Dendritic cell treated with granulocyte-macrophage colony-stimulating factor and Interleukin-4, amounts not matched to agents 40 ng/mL and 50 ng/mL, for 4 days (primary cell): ENCODE data around the gene CUTC.

Experiments used
- H3K27ac Mint-ChIP-seq: one replicate; pipeline ENCODE4 v1.8.0; 2022; ENCODE audit warnings: mild to moderate bottlenecking, mixed read lengths
- H3K27me3 Mint-ChIP-seq: one replicate; pipeline ENCODE4 v1.8.0; 2022; ENCODE audit warnings: mild to moderate bottlenecking, mixed read lengths
- H3K36me3 Mint-ChIP-seq: one replicate; pipeline ENCODE4 v1.8.0; 2022; ENCODE audit warnings: low read depth, mixed read lengths
- H3K4me1 Mint-ChIP-seq: one replicate; pipeline ENCODE4 v1.8.0; 2022; ENCODE audit warnings: low read depth, mixed read lengths
- H3K4me3 Mint-ChIP-seq: one replicate; pipeline ENCODE4 v1.8.0; 2022; ENCODE audit warnings: mild to moderate bottlenecking, moderate library complexity, mixed read lengths
- H3K9me3 Mint-ChIP-seq: one replicate; pipeline ENCODE4 v1.8.0; 2022; ENCODE audit warnings: mixed read lengths
- intact Hi-C: fragments of 100-400 bp; cut with micrococcal nuclease; formaldehyde crosslinking; loops from one replicate; pipeline ENCODE4 v1.15.0; 2022

CUTC gene

GRCh38 chr10:99799613-99800012 is 67.6 kb downstream of the CUTC start:
- Mint-ChIP-seq H3K9me3 (no peaks in the 10 kb centered on the region), H3K27me3 (no peaks in the 10 kb centered on the region), H3K4me1 (peaks cover 12% of the 10 kb centered on the region), H3K36me3 (no peaks in the 10 kb centered on the region), H3K4me3 (no peak overlapping the region), H3K27ac (no peak overlapping the region)
- intact Hi-C loops = no loop called here

GRCh38 chr10:99804471-99804870 is 72.4 kb downstream of the CUTC start:
- Mint-ChIP-seq H3K9me3 (no peaks in the 10 kb centered on the region), H3K27me3 (no peaks in the 10 kb centered on the region), H3K27ac (no peak overlapping the region), H3K4me1 (peaks cover 12% of the 10 kb centered on the region), H3K36me3 (no peaks in the 10 kb centered on the region), H3K4me3 (no peak overlapping the region)
- intact Hi-C loops = no loop called here

DNA sequence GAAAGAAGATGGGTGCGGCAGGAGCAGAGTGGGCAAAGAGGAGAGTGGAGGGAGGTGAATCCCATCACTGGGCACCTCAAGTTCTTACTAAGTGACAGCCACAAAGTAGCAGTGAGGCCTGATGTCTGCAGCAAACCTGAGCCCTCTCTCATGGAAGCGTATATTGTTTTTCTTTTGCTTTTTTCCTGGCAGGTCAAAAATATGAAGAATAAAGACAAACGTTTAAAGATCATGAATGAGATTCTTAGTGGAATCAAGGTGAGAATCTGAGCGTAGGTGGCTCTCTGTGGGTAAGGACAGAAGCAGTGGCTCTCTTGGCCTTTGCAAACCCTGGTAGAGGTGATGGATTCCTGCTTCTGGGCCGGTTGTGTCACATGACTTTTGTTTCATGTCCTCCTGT is 73.2 kb downstream of the CUTC start:
- Mint-ChIP-seq H3K36me3 (no peaks in the 10 kb centered on the region), H3K4me1 (peaks cover 12% of the 10 kb centered on the region), H3K27me3 (no peaks in the 10 kb centered on the region), H3K4me3 (no peak overlapping the region), H3K9me3 (no peaks in the 10 kb centered on the region), H3K27ac (no peak overlapping the region)
- intact Hi-C loops = no loop called here
